ENCODE results near the gene TRPV3.
"Not testable (repeated sequence)": the region's sequence is repeated elsewhere in the genome, so short reads cannot be mapped to it uniquely, and the experiment has no call there.

TRPV3 gene

GRCh38 chr17:3526491-3526890, 31.1 kb downstream of the TRPV3 start (continued):
- no peak for TF ChIP-seq ZNF138 (tag by site-specific recombination; IDR thresholded peaks at IDR 0.05; ENCODE audit: borderline replicate concordance)
- no peak for TF ChIP-seq SP2 (tag by site-specific recombination; IDR thresholded peaks at IDR 0.05)

DNA sequence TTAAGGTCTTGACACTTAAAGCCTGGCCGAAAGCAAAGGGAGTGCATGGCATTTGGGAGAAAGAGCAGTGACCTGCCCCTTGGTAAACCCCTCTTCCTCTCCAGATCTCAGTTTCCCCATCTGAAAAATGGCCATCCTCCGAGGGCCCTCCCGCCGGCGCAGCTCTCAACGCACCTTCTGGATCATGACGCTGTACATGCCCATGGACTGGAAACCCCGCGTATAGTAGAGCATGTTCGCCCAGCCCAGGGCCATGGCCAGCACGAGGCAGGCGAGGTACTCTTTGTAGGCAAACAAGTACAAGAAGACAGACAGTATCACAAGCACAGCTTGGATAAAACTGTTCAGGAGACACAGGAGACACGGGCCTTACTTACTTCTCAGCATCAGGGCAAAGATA, 33.6 kb downstream of the TRPV3 start:
- no peaks in the 10 kb centered on the region for H3K4me1 ChIP-seq (ENCODE audit: control insufficient read depth, insufficient read depth, low read length)
- no peak overlapping the region for H3K4me3 ChIP-seq (ENCODE audit: low read depth, low read length)
- H3K27ac ChIP-seq (ENCODE audit: extremely low read depth, low read depth, low read length) = no peak overlapping the region
- H3K36me3 ChIP-seq (ENCODE audit: control insufficient read depth in 2 of 2, insufficient read depth in 1 of 2, low read length in 2 of 2) = no peaks in the 10 kb centered on the region
- ChIA-PET POLR2A (no interaction called here), CTCF (no interaction called here)
- no peaks in the 10 kb centered on the region for H3K9me3 ChIP-seq (ENCODE audit: control insufficient read depth, insufficient read depth, low read depth, low read length)
- TF ChIP-seq ZNF791 (tag by site-specific recombination; IDR thresholded peaks at IDR 0.05) = no peak
- TF ChIP-seq ZNF23 (tag by site-specific recombination; IDR thresholded peaks at IDR 0.05; ENCODE audit: borderline replicate concordance) = no peak
- no peak for TF ChIP-seq ZNF24 (tag by site-specific recombination; IDR thresholded peaks at IDR 0.05)
- no peak for TF ChIP-seq ZNF585B (tag by site-specific recombination; IDR thresholded peaks at IDR 0.05)
- TF ChIP-seq ZNF423 (tag by site-specific recombination; IDR thresholded peaks at IDR 0.05) = no peak
- no peak for TF ChIP-seq ZNF596 (tag by site-specific recombination; IDR thresholded peaks at IDR 0.05)
- TF ChIP-seq ZBTB48 (tag by site-specific recombination; IDR thresholded peaks at IDR 0.05) = no peak
- TF ChIP-seq ZNF133 (tag by site-specific recombination; IDR thresholded peaks at IDR 0.05) = no peak
- no peak for TF ChIP-seq ZNF747 (tag by site-specific recombination; IDR thresholded peaks at IDR 0.05)
- no peak for TF ChIP-seq ZNF324 (tag by site-specific recombination; IDR thresholded peaks at IDR 0.05)
- no peak for TF ChIP-seq SCRT2 (tag by site-specific recombination; IDR thresholded peaks at IDR 0.05)
- TF ChIP-seq ZNF521 (tag by site-specific recombination; IDR thresholded peaks at IDR 0.05) = no peak

DNA sequence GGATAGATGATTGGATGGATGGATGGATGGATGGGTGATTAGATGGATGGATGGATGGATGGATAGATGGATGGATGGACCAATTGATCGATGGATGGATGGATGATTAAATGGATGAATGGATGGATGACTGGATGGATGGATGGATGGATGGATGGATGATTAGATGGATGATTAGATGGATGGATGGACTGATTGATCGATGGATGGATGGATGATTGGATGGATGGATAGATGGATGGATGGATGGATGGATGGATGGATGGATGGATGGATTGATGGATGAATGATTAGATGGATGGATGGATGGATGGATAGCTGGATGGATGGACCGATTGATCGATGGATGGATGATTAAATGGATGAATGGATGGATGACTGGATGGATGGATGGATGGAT, 38.1 kb downstream of the TRPV3 start:
- POLR2A ChIA-PET; H3K4me3 ChIP-seq (ENCODE audit: low read depth, low read length); H3K4me1 ChIP-seq (ENCODE audit: control insufficient read depth, insufficient read depth, low read length); H3K9me3 ChIP-seq (ENCODE audit: control insufficient read depth, insufficient read depth, low read depth, low read length); H3K36me3 ChIP-seq (ENCODE audit: control insufficient read depth in 2 of 2, insufficient read depth in 1 of 2, low read length in 2 of 2); CTCF ChIA-PET; H3K27ac ChIP-seq (ENCODE audit: extremely low read depth, low read depth, low read length): not testable (repeated sequence)
- TF ChIP-seq ZBTB17 (tag by site-specific recombination; IDR thresholded peaks at IDR 0.05) (peak; percentile 99), ZNF366 (tag by site-specific recombination; conservative IDR thresholded peaks at IDR 0.05) (peak; percentile 80)

DNA sequence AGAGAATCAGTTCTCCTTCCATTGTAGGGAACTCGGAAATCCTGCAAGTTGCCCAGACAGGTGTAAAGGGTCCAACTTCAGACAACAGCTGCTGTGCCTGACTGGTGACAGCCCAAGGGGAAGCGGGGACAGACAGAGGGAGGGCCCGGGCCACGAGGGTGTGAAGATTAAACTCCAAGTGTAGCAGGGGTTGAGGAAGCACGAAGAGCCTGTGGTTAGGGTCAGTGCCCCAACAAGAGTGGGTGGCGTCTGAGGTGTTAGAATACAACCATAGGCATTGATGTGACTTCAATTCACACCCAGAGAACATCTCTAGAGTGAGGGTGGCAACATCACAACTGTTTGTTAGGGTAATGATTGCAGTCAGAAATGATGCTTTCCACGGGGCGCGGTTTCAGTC, 42.7 kb downstream of the TRPV3 start:
- no peak overlapping the region for H3K27ac ChIP-seq (ENCODE audit: extremely low read depth, low read depth, low read length)
- H3K4me3 ChIP-seq (ENCODE audit: low read depth, low read length) = no peak overlapping the region
- CTCF ChIA-PET = no interaction called here
- no peak for TF ChIP-seq ZNF776 (tag by site-specific recombination; IDR thresholded peaks at IDR 0.05; ENCODE audit: borderline replicate concordance)
- no peak for TF ChIP-seq ZFP69B (tag by site-specific recombination; IDR thresholded peaks at IDR 0.05)
- TF ChIP-seq FEZF1 (tag by site-specific recombination; IDR thresholded peaks at IDR 0.05) = no peak
- no peak for TF ChIP-seq ZNF623 (tag by site-specific recombination; IDR thresholded peaks at IDR 0.05)
- no peak for TF ChIP-seq HOXD13 (CRISPR knock-in tag; IDR thresholded peaks at IDR 0.05; ENCODE audit: borderline replicate concordance)
- H3K9me3 ChIP-seq (ENCODE audit: control insufficient read depth, insufficient read depth, low read depth, low read length) = no peaks in the 10 kb centered on the region
- POLR2A ChIA-PET = no interaction called here
- H3K36me3 ChIP-seq (ENCODE audit: control insufficient read depth in 2 of 2, insufficient read depth in 1 of 2, low read length in 2 of 2) = no peaks in the 10 kb centered on the region
- H3K4me1 ChIP-seq (ENCODE audit: control insufficient read depth, insufficient read depth, low read length) = no peaks in the 10 kb centered on the region

- H3K4me1 ChIP-seq (ENCODE audit: control insufficient read depth, insufficient read depth, low read length); H3K9me3 ChIP-seq (ENCODE audit: control insufficient read depth, insufficient read depth, low read depth, low read length); H3K27ac ChIP-seq (ENCODE audit: extremely low read depth, low read depth, low read length); POLR2A ChIA-PET; H3K36me3 ChIP-seq (ENCODE audit: control insufficient read depth in 2 of 2, insufficient read depth in 1 of 2, low read length in 2 of 2); H3K4me3 ChIP-seq (ENCODE audit: low read depth, low read length); CTCF ChIA-PET: not testable (repeated sequence)
These were observed 43.4 kb downstream of the TRPV3 start for GRCh38 chr17:3514167-3514566.

All from HEK293 (cell line).